GM21423 (cell line): Measurements from ENCODE around the gene ATXN7L3.
"Not testable (repeated sequence)": the region's sequence is repeated elsewhere in the genome, so short reads cannot be mapped to it uniquely, and the experiment has no call there.

Source experiments
- ATAC-seq: cut with Tn5 transposase; IDR thresholded peaks from one replicate; pipeline ENCODE4 v1.9.1; 2021; ENCODE audit warnings: mild to moderate bottlenecking, moderate library complexity; ENCODE audit not compliant: unreplicated experiment

ATXN7L3 gene

GRCh38 chr17:44199553-44200477 lies at the start of gene ATXN7L3:
Gene ATXN7L3, minus strand, starts transcription at chr17:44199884. Its CDS starts 1,814 bp downstream, at chr17:44198070.
- peak; percentile 66 for ATAC-seq

GRCh38 chr17:44247876-44248736 lies 48.4 kb upstream of the ATXN7L3 start:
- ATAC-seq: no peak

- no peak for ATAC-seq
These were observed 47.8 kb upstream of the ATXN7L3 start for GRCh38 chr17:44247440-44247841.

DNA sequence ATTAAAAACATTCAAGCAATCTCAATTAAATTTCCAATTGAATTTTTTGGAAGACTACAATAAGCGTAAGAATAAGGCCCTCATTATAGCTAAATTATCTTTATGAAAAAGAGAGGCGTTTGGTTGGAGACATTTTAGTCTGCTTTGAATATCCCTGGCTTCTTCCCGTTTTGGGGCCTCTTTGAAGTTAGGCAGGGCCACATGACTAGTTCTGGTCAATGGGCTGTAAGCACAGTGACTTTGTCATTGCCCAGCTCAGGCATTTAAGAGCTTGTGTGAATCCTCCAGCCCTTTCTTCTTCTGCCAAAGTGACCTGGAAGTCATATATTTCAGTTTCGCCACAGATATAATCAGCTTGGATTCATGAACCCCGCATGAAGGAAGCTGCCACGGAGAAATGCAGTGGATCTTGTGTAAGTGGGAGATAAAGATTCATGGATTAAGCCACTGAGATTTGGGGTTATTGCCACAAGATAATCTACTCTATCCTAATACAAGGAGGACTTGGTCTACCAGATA lies 41.5 kb upstream of the ATXN7L3 start:
- no peak for ATAC-seq

DNA sequence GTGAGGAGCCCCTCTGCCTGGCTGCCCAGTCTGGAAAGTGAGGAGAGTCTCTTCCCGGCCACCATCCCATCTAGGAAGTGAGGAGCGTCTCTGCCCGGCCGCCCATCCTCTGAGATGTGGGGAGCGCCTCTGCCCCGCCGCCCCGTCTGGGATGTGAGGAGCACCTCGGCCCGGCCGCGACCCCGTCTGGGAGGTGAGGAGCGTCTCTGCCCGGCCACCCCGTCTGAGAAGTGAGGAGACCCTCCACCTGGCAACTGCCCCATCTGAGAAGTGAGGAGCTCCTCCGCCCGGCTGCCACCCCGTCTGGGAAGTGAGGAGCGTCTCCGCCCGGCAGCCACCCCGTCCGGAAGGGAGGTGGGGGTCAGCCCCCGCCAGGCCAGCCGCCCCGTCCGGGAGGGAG lies 38.2 kb upstream of the ATXN7L3 start:
- ATAC-seq: not testable (repeated sequence)

DNA sequence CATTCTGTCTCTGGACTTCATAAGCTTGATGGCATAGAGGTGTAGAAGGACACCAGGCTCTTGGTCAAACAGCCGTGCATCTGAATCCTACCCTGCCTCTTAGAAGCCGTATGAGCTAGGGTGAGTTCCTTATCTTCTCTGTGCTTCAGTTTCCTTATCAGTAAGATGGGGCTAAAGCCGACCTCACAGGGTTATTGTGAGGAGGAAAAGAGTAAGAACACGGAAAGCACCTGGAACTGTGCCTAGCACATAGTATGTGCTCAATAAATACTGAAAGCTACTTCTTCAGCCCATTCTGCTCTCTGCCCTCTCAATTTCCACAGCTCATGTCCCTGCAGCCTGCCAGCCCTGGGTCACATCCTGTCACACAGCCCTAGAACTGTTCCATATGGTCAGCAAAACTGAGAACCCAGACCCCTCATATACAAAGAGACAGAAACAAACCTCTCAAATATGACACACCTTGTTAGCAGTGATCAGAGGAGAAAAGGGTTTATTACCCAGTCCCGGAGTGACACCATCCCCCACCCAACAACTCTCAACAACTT lies 36.8 kb upstream of the ATXN7L3 start:
- ATAC-seq: no peak

DNA sequence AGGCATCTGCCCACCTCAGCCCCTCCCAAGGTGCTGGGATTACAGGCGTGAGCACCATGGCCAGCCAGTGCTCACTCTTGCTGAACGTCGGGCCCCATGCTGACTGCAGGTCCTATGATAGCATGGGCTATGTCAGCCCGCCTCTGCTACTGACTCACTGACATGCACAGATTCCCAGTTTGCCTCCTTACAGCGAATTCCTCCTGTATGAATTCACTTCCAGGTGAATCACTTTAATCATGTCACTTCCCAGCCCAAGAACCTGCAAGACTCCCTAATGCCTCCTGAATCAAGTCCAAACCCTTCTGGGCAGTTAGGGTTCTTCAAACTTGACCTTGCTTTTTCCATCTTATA lies 35.9 kb upstream of the ATXN7L3 start:
- ATAC-seq: no peak

DNA sequence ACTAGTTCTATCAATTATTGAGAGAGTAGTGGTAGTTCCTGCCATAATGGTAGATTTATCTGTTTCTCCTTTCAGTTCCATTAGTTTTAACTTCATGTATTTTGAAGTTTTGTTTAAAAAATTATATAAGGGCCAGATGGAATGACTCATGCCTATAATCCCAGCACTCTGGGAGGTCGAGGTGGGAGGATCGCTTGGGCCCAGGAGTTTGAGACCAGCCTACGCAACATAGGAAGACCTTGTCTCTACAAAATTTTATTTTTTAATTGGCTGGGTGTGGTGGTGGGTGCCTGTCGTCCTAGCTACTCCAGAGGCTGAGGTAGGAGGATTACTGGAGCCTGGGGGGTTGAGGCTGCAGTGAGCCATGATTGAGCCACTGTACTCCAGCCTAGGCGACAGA lies 33.9 kb upstream of the ATXN7L3 start:
- no peak for ATAC-seq

GRCh38 chr17:44232061-44232460 lies 32.4 kb upstream of the ATXN7L3 start:
- ATAC-seq: no peak

DNA sequence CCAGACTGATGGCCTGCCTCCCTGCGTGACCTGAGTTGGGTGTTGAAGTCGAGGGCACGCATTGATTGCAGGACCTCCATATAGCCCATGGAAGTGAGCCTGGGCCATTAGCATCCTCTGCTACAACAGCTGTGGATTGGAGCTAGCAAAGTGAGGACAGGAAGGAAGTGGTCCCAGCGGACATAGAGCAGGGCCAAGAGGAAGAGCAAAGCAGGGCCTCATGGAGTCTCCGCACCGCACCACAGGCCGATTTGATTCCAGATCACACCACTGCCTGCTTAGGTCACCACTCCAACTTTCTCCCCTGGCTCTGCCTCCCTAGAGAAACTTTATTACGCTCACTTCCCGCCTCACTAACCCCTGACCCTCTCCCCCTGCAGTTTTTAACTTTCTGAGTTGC lies 30.5 kb upstream of the ATXN7L3 start:
- no peak for ATAC-seq

- no peak for ATAC-seq
These were observed 29.4 kb upstream of the ATXN7L3 start for GRCh38 chr17:44229090-44229489.

DNA sequence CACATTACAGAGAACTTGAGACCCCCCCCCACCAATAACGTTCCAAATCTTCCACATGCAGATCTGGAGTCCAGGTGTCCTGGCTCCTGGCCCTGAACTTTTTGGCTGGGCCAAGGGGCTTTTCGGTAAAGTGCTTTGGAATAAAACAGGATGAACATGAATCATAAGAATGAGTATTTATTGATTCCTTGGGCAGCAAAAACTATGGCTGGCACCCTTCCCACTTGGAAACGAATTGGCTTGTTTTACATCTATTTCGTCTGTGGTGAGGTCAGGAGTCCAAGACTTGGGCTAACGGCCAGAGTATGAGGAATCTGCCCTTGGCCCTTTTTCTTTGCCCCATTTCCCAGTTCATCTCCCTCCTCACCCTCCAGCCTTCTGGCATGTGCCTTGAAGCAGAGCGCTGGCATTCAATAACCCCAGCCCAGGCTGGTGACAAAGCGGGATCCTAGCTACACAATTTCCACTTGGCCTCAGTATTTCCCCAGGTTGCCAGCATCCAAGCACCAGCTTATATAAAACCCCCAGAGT lies 23.9 kb upstream of the ATXN7L3 start:
- ATAC-seq: no peak

- no peak for ATAC-seq
These were observed 22.6 kb upstream of the ATXN7L3 start for GRCh38 chr17:44222112-44222869.

GRCh38 chr17:44221862-44222111 lies 22.1 kb upstream of the ATXN7L3 start:
- ATAC-seq: no peak

GRCh38 chr17:44221084-44221861 lies 21.6 kb upstream of the ATXN7L3 start:
- ATAC-seq: no peak

DNA sequence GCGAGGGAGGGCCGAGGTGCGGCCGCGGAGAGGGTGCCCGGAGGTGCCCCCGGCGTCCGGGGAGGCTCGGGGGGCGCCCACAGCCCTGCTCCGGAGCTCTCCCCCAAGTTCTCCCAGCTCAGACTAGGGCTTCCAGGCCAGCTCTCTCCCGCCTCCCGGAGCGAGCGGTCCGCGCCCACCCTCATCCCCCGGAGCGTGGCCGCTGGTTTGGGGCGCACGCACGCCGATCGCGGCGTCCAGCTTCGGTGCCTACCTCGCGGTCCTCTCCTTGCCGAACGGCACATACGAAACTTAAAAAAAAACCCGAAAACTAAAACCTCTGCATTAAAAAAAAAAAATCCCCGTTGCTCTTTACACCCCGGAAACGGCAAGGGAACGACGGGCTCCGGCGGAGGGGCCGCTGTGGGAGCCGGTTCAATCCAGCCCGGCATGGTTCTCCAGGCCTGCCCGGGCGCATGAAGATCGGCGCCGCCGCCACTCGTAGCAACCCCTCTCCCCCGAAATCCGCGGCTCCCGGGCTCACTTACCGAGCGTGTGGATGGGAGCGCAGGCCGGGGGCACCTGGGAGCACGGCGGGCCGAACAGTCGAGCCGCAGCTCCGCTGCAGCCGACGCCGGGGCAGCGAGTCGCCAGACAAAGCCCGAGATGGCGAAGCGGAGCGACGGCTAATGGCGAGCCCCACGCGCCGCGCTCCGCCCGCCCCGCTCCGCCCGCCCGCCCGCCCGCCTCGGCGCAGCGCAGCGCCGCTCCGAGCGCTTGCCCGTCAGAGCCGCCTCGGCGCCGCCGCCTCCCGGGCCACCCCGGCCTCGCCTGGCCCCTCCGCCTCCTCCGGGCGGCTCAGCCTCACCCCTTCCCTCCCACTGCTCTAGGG lies 20.8 kb upstream of the ATXN7L3 start:
- no peak for ATAC-seq

- peak; percentile 5 for ATAC-seq
These were observed 20.0 kb upstream of the ATXN7L3 start, which contains the start of gene UBTF for GRCh38 chr17:44219616-44220212. Gene UBTF, minus strand, starts transcription at chr17:44219675. Its CDS starts 1,446 bp downstream, at chr17:44218229.

DNA sequence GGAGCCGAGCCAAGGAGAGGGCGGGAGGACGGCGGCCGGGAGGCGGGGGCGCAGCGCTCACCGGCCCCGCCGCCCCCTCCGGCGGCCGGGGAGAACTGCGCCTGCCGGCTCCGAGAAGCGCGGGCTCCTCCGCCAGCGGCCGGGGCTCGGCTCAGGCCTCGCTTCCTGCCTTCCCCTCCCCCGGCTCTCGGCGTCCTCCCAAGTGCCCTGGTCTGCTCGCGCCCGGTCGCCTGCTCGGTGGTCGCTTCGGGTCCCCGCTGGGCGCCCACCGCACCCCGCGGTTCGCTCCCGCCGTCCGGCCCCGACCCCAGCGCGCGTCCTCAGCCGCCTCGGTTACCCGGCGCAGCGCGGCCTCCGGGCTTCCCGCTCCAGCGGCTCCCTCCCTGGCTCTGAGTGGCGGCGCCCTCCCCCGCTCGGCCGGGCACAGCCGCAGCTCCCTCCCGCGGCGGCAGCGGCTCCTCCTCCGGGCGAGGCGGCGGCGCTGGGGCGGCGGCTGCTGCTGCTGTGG lies 19.5 kb upstream of the ATXN7L3 start:
- ATAC-seq: peak; percentile 34
